GM18907 (cell line): ENCODE data around the gene SNX20.

Source experiments
- ATAC-seq: cut with Tn5 transposase; IDR thresholded peaks from one replicate; pipeline ENCODE4 v1.9.1; 2021; ENCODE audit warnings: mild to moderate bottlenecking, moderate library complexity; ENCODE audit not compliant: unreplicated experiment

Gene SNX20

DNA sequence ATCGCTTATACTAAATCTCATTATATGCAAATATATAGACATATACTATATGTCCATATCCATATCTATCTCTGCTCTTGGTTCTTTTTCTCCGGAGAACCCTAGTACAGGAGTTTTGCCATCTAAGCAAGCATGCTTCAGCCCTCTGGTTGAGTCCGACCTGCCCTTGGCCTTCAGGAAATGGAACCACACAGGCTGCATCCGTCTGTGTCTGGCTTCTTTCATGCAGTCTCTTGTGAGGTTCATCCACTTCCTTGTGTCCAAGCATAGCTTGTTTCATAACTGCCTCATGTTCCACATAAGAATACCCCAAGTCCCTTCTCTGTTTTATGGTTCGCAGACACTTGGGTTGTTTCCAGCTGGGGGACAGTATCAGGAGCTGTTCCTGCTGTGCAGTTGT lies 16.8 kb downstream of the SNX20 start:
- ATAC-seq, result no peak

DNA sequence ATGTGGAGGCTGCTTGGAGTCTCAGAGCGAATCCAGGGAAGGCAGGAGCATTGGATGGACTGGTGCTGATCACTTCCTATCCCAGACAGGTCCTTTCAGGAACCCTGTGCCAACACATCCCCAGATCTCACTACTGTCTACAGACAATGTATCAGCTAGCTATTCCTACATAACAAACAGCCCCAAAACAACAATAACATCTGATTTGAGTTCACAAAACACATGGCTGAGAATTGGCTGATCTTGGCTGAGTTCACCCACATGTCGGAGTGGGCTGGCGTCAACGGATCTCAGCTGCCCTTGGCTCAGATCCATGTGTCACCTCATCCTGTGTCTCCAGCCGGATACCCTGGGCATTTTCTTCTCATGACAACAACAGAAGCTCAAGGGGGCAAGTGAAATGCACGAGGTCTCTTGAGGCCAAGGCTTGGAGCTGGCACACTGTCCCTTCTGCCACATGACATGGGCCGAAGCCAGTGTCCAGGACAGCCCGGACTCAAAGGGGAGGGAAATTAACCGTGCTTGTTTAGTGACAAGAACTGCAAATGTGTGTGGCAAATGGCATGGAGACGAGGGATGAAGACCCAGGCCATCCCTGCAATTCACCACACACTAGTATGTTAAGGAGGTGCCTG lies 18.7 kb downstream of the SNX20 start:
- ATAC-seq, result no peak

DNA sequence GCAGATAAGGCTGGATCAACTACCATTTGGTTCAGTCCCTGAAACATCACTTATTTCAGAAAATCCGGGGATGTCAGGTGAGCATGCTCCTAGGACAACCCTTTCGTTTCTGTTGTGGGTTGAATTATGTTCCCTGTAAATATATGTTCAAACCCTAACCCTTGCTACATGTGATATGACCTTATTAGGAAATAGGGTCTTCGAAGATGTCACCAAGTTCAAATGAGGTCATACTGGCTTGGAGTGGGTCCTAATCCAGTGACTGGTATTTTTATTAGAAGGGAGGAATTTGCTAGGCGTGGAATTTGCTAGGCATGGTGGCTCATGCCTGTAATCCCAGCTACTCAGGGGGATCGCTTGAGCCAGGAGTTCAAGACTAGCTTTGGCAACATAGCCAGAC lies 21.3 kb downstream of the SNX20 start:
- no peak for ATAC-seq

DNA sequence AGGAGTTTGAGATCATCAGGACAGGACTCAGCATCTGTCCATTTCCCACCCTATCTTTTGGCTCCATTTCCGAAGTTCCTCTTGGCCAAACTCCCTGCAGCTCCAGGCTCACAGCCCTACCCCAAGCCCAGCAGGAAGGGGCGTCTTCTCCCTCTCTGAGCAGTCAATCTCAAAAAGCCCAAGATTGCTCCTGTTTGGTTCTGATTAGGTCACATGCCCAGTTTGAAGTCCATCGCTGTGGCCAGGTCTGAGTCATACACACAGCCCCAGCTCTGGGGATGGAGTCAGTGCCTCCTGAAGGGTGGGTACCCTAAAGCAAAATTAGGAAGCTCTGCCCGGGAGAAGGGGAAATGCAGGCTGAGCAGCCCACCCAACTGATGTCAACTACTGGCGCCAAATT lies 23.9 kb downstream of the SNX20 start:
- ATAC-seq, result no peak

DNA sequence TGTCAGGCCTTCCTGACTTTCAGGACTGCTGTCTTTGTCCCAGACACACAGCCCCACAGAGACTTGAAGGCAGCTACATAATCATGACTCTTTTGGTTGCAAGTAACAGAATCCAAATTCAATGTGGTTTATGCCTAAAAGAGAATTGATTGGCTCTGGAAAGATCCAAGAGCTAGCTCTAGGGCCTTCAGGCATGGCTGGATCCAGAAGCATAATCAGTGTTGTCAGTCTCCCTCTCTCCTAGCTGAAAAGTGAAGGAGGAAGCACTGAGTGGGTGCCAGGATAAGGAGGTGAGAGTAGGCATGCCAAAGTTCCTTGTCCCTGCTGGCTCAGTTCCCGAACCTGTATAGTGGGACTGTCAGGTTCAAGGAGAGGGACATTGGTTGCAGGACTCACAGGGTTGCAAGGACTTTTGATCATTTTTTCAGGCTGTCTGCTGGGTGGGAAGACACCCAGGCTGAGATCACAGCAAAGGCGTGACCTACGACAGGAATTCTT lies 25.5 kb downstream of the SNX20 start:
- ATAC-seq, result no peak

DNA sequence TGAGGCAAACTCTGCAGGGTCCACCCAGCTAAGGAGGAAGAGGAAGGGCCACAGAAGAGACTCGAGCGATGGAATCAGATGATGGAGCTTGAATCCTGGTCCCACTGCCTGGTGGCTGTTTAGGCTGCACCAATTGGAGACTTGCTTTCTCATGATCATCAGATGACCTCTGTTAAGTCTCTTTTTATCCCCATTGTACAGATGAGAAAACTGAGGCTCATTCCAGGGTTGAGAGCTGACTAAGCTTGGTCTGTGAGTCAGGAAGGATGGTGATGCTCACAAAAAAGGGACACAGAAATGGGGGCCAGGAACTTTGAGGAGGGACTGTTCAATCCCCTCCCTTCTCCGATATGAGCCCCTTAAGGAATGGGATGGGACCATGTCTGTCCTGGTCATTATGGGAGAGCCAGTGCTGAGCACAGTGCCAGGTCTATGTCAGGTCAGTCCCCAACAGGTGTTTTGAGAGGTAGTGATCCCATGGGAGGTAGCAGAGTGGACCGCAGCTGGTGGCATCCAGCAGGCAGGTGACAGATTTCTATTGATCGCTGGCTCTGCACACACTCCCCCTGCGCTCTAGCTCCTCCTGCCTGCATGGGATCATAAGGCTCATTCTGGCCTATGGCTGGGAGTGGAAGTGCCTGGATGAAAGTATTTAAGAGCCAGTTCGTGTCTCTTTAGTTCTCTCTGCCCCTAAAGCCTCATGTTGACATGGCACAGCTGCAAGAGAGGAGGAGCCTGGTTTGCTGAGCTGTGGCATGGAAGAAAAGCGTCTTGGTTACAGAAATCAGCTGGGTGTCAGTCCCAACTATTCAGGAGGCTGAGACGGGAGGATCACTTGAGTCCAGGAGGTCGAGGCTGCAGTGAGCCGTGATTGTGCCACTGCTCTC lies 27.2 kb downstream of the SNX20 start:
- no peak for ATAC-seq

DNA sequence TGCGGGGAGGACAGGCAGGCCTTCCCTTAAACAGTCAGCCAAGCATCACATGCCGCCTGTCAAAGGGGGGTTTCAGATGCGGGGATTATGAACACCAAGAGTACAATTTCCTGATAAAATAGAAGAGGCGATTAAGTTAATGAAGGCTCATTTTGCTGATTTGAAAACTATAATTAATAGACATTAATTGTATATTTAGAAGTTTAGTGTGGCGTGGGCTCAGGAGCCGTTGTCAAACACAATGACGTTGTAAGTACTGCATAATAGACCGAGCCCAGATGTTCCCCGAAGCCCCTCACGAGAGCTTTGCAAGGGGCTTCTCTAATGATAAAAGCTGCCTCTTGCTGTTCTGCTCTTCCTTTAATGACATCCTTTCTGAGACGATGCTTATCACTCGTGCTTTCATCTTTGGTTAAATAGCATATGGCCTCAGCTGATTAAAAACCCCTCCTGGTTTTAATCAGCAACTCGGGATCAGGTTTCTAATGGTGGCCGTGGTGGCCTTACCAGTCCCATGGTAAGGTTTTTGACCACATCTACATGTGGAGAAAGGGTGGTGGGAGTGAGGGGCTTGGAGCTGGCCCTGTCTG lies 28.2 kb downstream of the SNX20 start:
- ATAC-seq, result no peak

DNA sequence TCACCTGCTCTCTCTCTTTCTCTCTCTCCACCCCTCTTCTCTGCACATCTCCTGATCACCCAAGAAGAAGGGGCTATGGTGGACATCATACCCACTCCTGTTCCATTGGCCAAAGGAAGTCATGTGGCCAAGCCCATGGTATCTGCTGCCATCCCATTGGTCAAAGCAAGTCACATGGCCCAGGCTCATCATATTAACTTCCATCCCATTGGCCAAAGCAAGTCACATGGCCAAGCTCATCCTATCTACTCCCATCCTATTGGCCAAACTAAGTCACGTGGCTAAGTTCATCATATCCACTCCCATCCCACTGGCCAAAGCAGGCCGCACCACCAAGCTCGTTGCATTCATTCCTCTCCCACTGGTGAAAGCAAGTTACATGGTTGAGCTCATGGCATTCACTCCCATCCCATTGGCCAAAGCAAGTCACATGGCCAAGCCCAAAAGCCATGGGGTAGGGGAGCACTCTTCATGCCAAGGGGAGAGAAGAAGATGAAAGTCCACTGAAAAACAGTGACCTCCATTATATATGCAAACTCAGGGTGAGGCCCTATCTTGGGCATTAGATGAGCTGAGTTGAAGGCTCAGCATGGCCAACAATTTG lies 29.2 kb downstream of the SNX20 start:
- ATAC-seq, result no peak

DNA sequence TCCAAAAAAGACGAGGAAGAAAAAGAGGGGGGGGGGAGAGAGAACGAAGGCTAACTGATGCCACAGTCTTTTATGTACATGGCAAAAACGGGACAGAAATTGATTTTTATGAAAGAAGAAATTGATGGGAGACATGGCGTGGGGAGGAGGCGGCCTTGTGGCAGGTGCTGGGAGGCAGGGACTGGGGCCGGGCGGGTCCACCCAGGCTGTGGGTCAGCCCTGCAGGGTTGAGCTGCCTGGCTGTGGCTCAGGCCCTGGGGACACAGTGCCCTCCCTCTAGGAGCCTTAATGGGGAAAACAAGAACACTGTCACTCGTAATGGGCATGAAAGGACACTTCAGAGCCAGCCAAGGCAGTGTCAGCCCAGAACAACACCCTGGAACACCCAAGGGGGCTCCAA lies 34.8 kb downstream of the SNX20 start:
- ATAC-seq, result no peak

DNA sequence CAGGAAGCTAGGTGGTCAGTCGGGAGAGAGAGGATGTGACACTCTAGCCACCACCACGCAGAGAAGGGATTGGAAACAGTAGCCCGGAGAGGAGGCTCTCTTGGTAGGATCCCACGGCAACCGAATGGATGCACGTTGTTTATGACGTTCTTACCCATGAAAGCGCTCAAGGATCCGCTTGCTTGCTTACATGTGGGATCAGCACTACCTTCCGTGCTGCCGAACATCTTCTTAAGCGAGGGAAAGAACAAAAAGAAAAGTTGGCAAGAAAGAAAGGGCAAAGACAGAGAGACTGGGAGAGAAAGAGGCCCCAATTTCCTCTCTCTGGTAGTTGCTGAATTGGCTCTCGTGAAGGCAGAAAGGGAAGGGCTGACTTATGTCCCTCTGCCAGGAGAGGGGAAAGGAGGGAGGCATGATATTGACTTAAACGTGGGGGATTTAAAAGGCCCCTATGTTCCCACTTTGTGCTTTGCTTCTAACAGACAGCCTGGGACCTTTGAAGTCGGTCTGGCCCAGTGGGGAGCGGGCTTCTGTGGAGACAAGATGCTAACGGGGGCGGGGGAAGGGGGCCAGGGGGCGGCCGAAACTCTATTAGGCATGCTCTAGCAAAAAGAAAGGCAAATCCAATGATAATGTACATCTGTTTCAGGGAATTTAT lies 35.4 kb downstream of the SNX20 start:
- ATAC-seq, result no peak

DNA sequence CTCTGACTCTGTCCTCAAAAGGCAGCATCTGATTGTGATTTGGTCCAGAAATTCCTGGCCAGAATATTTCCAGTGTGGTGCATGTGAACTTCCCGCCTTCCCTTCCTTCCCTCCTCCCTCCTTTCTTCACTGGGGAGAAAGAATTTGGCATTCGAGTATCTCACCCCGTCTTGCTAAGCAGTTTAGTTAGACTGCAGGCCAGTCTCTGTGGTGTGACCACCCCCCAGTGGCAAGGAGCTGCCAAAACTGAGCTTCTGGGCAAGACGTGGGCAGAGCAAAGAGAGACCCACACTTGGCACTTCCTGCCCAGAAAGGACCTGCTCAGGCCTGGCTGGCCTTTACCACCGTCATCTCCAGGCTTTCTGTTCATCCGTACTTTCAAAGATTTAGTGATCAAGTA lies 36.4 kb downstream of the SNX20 start:
- ATAC-seq, result no peak

DNA sequence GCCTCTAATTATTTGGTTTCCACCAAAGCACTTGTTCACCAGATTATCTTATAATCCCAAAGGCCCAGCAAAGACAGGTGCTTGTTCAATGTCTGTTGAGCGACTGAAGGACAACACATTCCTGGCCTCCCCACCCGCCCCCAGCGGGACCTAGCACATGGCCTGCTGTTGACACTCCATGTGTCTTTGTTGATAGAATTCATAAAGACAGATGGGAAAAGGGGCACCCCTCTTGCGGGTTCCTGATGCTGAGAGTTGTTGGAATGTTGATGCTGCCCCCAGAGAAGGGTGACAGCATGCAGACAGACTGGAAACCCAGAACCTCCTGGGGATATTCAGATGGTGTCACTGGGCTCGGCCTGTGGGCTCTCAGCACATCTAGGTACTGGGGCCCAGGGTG lies 36.9 kb downstream of the SNX20 start:
- no peak for ATAC-seq

DNA sequence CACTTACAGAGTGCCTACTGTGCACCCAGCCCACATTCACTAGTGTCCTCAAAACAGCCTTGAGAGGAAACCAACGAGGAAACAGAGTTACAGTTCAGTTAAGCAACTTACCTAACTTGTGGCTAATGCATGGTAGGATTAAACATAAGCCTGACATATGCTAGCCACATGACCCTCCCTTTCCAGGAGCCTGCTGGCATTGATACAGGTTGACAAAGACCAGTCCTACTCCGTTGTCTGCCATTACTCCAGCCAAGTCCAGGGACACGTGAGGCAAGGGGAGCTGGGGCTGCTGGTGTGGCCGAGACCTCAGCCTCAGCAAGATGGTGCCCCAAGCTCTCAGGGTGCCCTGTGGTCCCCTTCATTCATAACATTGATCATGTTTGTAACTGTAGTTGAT lies 37.9 kb downstream of the SNX20 start:
- ATAC-seq, result no peak

DNA sequence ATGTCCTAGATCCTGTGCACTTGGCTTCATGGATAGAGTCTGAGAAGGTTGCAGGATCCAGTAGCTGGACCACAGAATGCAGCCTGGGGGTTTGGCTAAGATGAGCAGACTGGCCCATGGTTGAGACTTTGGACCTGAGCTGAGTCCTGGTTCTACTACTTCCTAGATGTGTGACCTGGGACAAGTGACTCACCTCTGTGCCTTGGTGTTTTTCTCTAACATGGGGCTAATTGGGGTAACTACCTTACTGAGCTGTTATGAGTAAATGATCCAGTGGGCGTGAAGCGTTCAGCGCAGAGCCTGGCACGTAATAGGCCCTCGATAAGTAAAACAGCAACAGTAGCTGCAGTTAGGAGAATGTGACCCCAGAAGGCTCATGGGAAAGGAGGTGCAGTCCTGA lies 38.8 kb downstream of the SNX20 start:
- ATAC-seq, result no peak

DNA sequence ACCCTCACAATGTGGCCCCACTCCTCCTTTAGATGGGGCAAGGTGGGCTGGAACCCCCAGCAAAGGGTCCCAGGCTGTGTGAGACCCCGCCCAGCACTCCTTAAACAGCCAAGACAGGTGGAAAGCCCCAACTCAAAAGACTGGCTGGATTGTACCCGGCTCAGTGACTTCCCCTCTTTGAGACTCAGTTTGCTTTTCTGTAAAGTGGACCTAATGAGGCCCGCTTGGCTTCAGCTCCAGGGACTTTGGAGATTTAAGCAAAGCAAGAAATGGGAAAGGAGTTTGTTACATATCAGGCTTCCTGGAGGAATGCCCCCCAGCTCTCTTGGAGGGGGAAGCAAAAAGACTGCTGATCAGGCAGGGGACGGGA lies 39.3 kb downstream of the SNX20 start:
- ATAC-seq, result no peak

DNA sequence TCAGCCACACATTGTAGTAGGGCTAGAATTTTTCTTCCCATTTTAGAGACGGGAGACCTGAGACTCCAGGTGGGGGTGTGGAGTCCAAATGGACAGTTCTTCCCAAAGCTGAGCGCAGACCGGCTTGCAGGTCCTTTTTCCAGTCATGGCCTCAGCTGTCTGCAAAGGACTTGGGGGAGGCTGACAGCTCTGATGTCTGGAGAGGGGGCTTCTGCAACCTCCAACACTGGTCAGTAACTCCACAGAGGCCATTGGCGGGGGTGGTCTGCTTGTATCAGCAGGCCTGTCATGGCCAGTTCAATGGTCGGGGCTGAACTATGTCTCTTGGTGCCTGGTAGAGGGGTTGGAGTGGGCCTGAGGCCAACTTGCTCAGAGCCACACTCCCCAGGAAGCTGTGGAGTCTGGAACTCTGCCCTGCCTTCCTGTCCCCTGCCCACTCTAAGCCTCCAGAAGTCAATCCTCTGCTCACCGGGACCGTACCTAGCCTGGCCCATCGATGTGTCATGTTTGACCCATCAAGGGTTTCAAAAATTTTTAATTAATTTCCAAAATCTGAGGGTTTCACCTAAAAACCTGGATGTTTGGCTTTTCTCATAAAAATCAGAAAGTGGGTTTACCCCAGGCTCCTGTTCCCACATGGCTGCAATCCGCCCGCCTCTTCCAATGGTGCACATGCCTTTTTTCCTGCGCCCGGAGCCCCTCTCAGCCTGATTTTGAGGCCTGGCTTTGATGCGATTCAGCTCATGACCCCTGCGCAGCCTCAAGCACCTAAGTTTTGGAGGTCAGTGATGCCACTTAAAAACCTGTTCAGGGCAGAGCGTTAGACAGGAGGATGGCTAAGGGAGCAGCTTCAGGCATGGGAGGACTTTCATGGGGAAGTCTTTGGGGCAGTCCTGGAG lies 39.9 kb downstream of the SNX20 start:
- no peak for ATAC-seq

DNA sequence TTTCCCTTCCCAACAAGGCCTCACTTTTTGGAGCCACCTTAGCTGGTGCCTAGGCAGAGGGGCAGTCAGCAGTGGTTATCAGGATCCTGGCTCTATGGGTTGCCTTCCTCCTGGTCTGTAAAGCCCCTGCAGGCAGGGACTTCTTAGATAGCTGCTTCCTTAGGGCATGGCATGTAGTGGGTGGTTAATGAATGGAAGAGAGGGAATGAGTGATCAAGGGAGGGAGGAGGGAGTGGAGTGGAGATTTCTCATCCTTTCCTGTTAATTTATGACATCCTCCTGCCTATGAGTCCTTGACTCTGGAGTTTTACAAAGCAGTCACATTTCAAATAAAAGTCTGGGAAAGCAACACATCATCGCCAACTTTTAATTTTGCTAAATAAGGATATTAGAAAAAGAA lies 40.7 kb downstream of the SNX20 start:
- no peak for ATAC-seq

DNA sequence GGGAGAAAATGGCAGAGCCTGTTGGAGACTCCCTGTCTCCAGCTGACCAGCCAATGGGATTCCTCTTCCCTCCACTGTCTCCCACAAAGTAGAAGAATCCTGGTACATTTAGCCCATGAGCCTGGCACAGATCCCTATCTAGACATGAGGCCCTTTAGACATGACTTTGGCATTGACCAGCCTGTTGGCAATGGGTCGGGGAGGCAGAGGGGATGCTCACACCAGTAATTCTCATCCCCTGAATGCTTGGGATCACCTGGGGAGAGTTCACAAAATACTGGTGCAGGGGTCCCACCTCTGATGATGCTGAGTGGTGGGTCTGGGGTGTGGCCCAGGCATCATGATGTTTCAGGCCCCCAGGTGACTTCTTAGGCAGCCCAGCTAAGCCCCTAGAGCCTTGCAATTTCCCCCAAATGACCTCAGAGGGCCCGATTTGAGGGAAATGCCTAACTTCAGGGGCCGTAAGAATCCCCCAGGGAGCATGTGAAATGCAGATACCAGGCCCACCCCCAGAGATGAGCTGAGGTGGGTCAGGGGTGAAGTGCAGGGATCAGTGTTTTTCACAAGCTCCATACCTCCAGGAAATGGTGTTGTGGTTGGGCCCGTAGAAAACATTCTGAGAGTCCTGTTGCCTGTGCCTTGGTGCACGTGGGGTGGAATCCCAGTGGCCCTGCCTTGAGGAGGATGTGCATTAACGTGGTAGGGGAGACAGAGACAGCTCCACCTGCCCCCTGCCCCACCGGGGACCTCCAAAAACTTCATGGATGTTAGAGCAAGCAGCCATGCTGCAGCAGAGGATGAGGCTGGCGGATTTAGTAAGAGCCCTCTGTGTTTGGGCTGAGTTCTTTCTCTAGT lies 42.1 kb downstream of the SNX20 start:
- ATAC-seq, result no peak
